Lung (tissue), 12 donors: ENCODE data around the gene TMEM92. TPM values are rescaled to one million over a fixed set of nuclear protein-coding genes. Genes with fewer than 3 reads are reported as not detected.
"Not testable (repeated sequence)": the region's sequence is repeated elsewhere in the genome, so short reads cannot be mapped to it uniquely, and the experiment has no call there.

Experiments
- ATAC-seq: fragments of 200-7000 bp; cut with Tn5 transposase; one replicate; pipeline ENCODE4 v1.9.1; 2020; ENCODE audit warnings: moderate number of reproducible peaks; ENCODE audit not compliant: insufficient read depth, low FRiP score
- DNase-seq, 3 donors: peaks; one replicate each; pipeline ENCODE4 v3.0.0-alpha.2; 2013 to 2017
- H3K27ac ChIP-seq, 2 donors: one replicate each; pipeline ENCODE4 v1.5.1; 2013; ENCODE audit warnings: mild to moderate bottlenecking in 2 of 2, moderate library complexity in 2 of 2, control low read depth in 1 of 2, inconsistent platforms in 1 of 2, low read depth in 1 of 2, low read length in 1 of 2
- H3K27me3 ChIP-seq, 3 donors: one replicate each; pipeline ENCODE4 v1.5.1; 2013; ENCODE audit warnings: low read length in 2 of 3; ENCODE audit not compliant: control insufficient read depth in 3 of 3, insufficient read depth in 3 of 3
- H3K36me3 ChIP-seq, 4 donors: one replicate each; pipeline ENCODE4 v1.5.1; 2013; ENCODE audit warnings: low read length in 4 of 4, mild to moderate bottlenecking in 1 of 4, moderate library complexity in 1 of 4; ENCODE audit not compliant: control insufficient read depth in 4 of 4, insufficient read depth in 4 of 4
- H3K4me1 ChIP-seq, 5 donors: one replicate each; pipeline ENCODE4 v1.5.1; 2013; ENCODE audit warnings: low read length in 5 of 5, mild to moderate bottlenecking in 2 of 5, moderate library complexity in 1 of 5; ENCODE audit not compliant: control insufficient read depth in 5 of 5, insufficient read depth in 5 of 5
- H3K4me3 ChIP-seq: one replicate; pipeline ENCODE4 v1.5.1; 2013; ENCODE audit warnings: mild to moderate bottlenecking, control low read depth, moderate library complexity
- H3K9ac ChIP-seq, 2 donors: one replicate each; pipeline ENCODE4 v1.5.1; 2013; ENCODE audit warnings: low read length in 2 of 2, control low read depth in 1 of 2; ENCODE audit not compliant: insufficient read depth in 1 of 2
- H3K9me3 ChIP-seq, 4 donors: one replicate each; pipeline ENCODE4 v1.5.1; 2013; ENCODE audit warnings: low read length in 3 of 4, mild to moderate bottlenecking in 1 of 4, moderate library complexity in 1 of 4; ENCODE audit not compliant: control insufficient read depth in 4 of 4, insufficient read depth in 3 of 4
- WGBS, 2 donors: extraction: QIAGEN DNeasy Blood & Tissue Kit; methylation state at CpG; one replicate each; pipeline ENCODE4 v1.1.7; 2013; 5-methylcytosine and 5-hydroxymethylcytosine counted together
- polyA plus RNA-seq, 2 donors: library from polyadenylated mRNA; stranded (reverse); fragments of 200-250 nt; gene quantifications; one replicate each; pipeline ENCODE4 v1.2.1, GENCODE V29; 2013
- total RNA-seq, 2 donors: library from RNA; depleted of rRNA in 1 of 2; stranded (reverse); fragments of >200 nt in 1 of 2; gene quantifications; one replicate each; pipeline ENCODE4 v1.2.1, GENCODE V29; 2014 to 2021
- TF ChIP-seq, protein P1 (sequence below): IDR thresholded peaks from 2 replicates; pipeline ENCODE4 v1.5.1; 2012; ENCODE audit warnings: mild to moderate bottlenecking; ENCODE audit errors: control extremely low read depth, extremely low read depth
- donor health status: control.
- donor health status: control.
- donor health status: Bipolar disorder and iron deficiency.
- donor health status: healthy.
- donor health status: DM: yes; HTN: yes; CAD: no.

TMEM92 gene
- total and polyA plus RNA-seq, 4 donors = 0.63 to 8.0 (median 5.9) TPM

DNA sequence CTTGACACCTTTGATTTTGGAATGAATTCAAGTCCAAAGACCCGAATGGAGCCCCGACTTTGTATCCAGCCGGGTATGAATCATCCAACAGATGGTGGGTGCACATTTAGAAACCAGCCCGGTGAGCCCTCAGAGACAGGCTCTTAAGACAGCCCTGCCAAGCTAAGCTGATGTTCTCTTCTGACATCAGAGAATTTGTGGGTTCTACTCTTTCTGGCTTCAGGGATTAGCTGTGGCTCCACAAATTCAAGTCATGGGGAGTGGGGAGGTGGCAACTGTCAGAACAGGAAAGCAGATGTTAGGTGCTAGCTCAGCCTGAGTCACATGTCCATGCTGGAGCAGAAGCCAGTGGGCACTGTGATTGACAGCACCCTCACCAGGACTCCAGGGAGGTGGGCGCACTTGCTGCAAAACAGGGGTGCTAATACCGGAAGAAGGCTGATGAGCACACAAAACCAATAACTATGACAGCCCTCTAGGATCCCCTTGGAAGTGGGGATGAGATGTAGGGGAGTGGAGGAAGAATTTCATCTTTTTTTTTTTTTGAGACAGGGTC is 40.3 kb downstream of the TMEM92 start:
- H3K9ac ChIP-seq = no peak overlapping the region

DNA sequence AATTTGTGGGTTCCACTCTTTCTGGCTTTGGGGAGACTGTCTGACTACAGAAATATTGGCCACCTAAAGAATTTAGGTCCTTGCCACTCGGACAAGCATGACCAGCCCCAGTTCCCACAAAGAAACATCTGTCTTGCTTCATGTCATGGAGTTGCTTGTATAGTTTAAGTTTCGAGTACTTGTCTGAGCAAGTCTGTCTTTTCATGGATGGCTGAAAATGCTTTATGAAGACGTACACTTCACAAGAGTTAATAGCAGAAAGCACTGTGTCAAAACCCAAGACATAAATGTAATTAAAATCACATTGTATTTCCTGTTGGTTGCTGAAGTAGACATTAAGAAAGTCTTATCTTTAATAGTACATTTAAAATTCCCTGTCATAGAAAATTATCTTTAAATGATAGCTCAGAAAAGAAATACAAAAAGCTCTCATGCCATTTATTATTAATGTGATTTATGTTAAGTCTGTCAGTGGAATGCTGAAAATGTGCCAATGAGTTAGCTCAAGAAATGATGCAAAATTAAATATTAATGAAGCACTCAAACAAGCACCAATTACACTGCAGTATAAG is 41.8 kb downstream of the TMEM92 start:
- DNase-seq (no peak), ATAC-seq (no peak)
- Histone ChIP-seq H3K27me3 (no peaks in the 10 kb centered on the region), H3K9me3 (no peaks in the 10 kb centered on the region), H3K36me3 (no peaks in the 10 kb centered on the region), H3K4me1 (peaks cover 0 to 4% (median 0%) of the 10 kb centered on the region in 5 donors), H3K9ac (no peak overlapping the region), H3K27ac (no peak overlapping the region), H3K4me3 (no peak overlapping the region)
- 77 to 92% methylated on average over 3 of the region's 3 CpGs for WGBS, 2 donors
- TF ChIP-seq, protein P1, sequence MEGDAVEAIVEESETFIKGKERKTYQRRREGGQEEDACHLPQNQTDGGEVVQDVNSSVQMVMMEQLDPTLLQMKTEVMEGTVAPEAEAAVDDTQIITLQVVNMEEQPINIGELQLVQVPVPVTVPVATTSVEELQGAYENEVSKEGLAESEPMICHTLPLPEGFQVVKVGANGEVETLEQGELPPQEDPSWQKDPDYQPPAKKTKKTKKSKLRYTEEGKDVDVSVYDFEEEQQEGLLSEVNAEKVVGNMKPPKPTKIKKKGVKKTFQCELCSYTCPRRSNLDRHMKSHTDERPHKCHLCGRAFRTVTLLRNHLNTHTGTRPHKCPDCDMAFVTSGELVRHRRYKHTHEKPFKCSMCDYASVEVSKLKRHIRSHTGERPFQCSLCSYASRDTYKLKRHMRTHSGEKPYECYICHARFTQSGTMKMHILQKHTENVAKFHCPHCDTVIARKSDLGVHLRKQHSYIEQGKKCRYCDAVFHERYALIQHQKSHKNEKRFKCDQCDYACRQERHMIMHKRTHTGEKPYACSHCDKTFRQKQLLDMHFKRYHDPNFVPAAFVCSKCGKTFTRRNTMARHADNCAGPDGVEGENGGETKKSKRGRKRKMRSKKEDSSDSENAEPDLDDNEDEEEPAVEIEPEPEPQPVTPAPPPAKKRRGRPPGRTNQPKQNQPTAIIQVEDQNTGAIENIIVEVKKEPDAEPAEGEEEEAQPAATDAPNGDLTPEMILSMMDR = no peak

More for the DNA sequence above, 40.3 kb downstream of the TMEM92 start:
- ATAC-seq (no peak), DNase-seq (no peak)
- Histone ChIP-seq H3K4me3 (no peak overlapping the region), H3K4me1 (peaks cover 0 to 4% (median 0%) of the 10 kb centered on the region in 5 donors), H3K27ac (no peak overlapping the region), H3K36me3 (no peaks in the 10 kb centered on the region), H3K9me3 (no peaks in the 10 kb centered on the region), H3K27me3 (no peaks in the 10 kb centered on the region)
- TF ChIP-seq, protein P1 = no peak
- WGBS, 2 donors = 89 to 93% methylated on average over 6 of the region's 6 CpGs

DNA sequence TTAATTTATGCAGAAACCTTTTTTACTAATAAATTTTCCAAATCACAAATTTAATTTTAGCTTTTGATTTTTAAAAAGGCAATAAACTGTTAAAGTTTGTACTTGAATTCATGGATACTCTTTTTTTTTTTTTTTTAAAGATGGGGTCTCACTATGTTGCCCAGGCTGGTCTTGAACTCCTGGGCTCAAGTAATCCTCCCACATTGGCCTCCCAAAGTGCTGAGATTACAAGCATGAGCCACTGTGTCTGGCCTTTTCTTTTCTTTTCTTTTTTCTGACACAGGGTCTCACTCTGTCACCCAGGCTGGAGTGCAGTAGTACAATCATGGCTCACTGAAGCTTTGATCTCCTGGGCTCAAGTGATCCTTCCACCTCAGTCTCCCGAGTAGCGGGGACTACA is 42.4 kb downstream of the TMEM92 start:
- WGBS, 2 donors = 91 to 100% methylated on average over 2 of the region's 2 CpGs
- not testable (repeated sequence) for H3K9me3 ChIP-seq, H3K27ac ChIP-seq, ATAC-seq, H3K4me3 ChIP-seq, H3K9ac ChIP-seq, H3K27me3 ChIP-seq, H3K4me1 ChIP-seq, DNase-seq, H3K36me3 ChIP-seq

DNA sequence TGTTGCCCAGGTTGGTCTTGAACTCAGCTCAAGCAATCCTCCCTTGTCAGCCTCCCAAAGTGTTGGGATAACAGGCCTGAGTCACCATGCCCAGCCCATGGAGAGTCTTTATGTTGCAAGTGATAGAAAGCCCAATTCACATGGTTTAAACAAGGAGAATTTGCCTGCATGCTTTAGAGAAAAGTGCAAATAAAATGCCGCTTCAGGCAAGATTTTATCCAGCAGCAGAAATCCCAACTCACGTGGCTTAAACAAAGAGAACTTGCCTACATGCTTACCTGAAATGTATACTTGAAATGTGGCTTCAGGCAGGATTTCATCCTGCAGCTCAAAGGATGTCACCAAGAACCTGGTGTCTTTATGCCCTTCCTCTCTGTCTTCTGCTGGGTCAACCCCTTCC is 42.9 kb downstream of the TMEM92 start:
- H3K27ac ChIP-seq = no peak overlapping the region
- no peak overlapping the region for H3K4me3 ChIP-seq
- ATAC-seq (no peak), DNase-seq (no peak)
- H3K9me3 ChIP-seq = no peaks in the 10 kb centered on the region
- H3K4me1 ChIP-seq = peaks cover 0 to 4% (median 0%) of the 10 kb centered on the region in 5 donors
- TF ChIP-seq, protein P1 = no peak
- no peak overlapping the region for H3K9ac ChIP-seq
- H3K27me3 ChIP-seq = no peaks in the 10 kb centered on the region
- 93 to 96% methylated on average over 2 of the region's 2 CpGs for WGBS, 2 donors
- H3K36me3 ChIP-seq = no peaks in the 10 kb centered on the region
